GM19324 (cell line): Measurements from ENCODE around the gene HHLA2.

Experiments used
- ATAC-seq: cut with Tn5 transposase; IDR thresholded peaks from one replicate; pipeline ENCODE4 v1.9.1; 2021; ENCODE audit warnings: mild to moderate bottlenecking, moderate library complexity; ENCODE audit not compliant: unreplicated experiment, low FRiP score

Gene HHLA2

GRCh38 chr3:108388136-108389132 lies 92.1 kb downstream of the HHLA2 start:
- ATAC-seq, result peak; percentile 77

GRCh38 chr3:108389372-108389771 lies 93.0 kb downstream of the HHLA2 start:
- no peak for ATAC-seq

- ATAC-seq, result no peak
These were observed 95.7 kb downstream of the HHLA2 start for GRCh38 chr3:108391917-108392593.

- no peak for ATAC-seq
These were observed 97.0 kb downstream of the HHLA2 start for GRCh38 chr3:108393128-108393900.

GRCh38 chr3:108394016-108394415 lies 97.7 kb downstream of the HHLA2 start:
- ATAC-seq, result no peak

- no peak for ATAC-seq
These were observed 98.2 kb downstream of the HHLA2 start for GRCh38 chr3:108394563-108394962.

GRCh38 chr3:108396336-108396735 lies 100.0 kb downstream of the HHLA2 start:
- ATAC-seq, result no peak

- no peak for ATAC-seq
These were observed 102.2 kb downstream of the HHLA2 start for GRCh38 chr3:108398510-108398909.

GRCh38 chr3:108401836-108402235 lies 105.5 kb downstream of the HHLA2 start:
- no peak for ATAC-seq

GRCh38 chr3:108403198-108403597 lies 106.8 kb downstream of the HHLA2 start:
- ATAC-seq, result no peak

- ATAC-seq, result no peak
These were observed 107.5 kb downstream of the HHLA2 start for GRCh38 chr3:108403686-108404345.

GRCh38 chr3:108404368-108404767 lies 108.0 kb downstream of the HHLA2 start:
- ATAC-seq, result no peak

GRCh38 chr3:108406063-108406660 lies 109.8 kb downstream of the HHLA2 start:
- ATAC-seq, result peak; percentile 7

GRCh38 chr3:108406661-108407206 lies 110.4 kb downstream of the HHLA2 start:
- peak; percentile 84 for ATAC-seq

- no peak for ATAC-seq
These were observed 111.5 kb downstream of the HHLA2 start for GRCh38 chr3:108407886-108408285.

GRCh38 chr3:108408883-108409799 lies 112.8 kb downstream of the HHLA2 start:
- ATAC-seq, result no peak

- ATAC-seq, result no peak
These were observed 113.4 kb downstream of the HHLA2 start for GRCh38 chr3:108409800-108410178.

GRCh38 chr3:108410531-108410984 lies 114.2 kb downstream of the HHLA2 start:
- ATAC-seq, result no peak
